ENCODE measurements around the gene FAM20B. TPM values are rescaled to one million over a fixed set of nuclear protein-coding genes. Genes with fewer than 3 reads are reported as not detected.

The FAM20B gene
- total and polyA plus RNA-seq, 2 donors (not counting 1 experiment from before 2014, with no cell fraction given): 5.2 to 32.8 TPM

DNA sequence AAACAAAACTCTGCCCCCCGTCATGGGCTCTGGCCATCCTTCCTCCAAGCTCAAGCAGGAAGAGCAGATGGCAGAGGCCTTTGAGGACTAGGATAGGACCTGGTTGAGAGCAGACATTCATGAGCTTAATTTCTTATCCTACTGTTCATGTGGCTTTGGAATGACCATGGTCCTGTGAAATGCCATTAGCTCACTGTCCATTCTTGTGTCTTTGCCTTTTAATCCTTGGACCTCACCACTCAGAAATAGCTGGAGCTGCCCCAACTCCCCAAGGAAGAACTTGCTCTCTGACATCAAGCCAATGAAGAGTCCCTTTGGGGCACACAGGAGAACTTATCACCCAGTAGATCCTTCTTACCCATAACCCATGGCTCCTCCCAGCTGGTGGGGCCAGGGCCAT is 11.6 kb upstream of the FAM20B start:
- Histone ChIP-seq H3K79me2 (ENCODE audit: control insufficient read depth, insufficient read depth, low read length) (no peaks in the 10 kb centered on the region), H3K36me3 (replicated peaks in 1 of 2; ENCODE audit: control extremely low read depth in 1 of 2, control insufficient read depth in 1 of 2, extremely low read depth in 1 of 2, insufficient read depth in 2 of 2, low read length in 1 of 2) (no peaks in the 10 kb centered on the region), H3K27me3 (replicated peaks in 1 of 4; ENCODE audit: control extremely low read depth in 1 of 4, control insufficient read depth in 3 of 4, insufficient read depth in 4 of 4, low read length in 3 of 4) (peaks cover 0 to 3% (median 0%) of the 10 kb centered on the region in 4 experiments), H3K9me3 (ENCODE audit: control extremely low read depth in 1 of 3, control insufficient read depth in 2 of 3, insufficient read depth in 1 of 3, low read length in 2 of 3) (no peaks in the 10 kb centered on the region), H3K4me2 (replicated peaks; ENCODE audit: low read depth, low read length, poor library complexity, severe bottlenecking) (no peak overlapping the region), H3K4me3 (ENCODE audit: control extremely low read depth in 1 of 5, extremely low read depth in 1 of 5, insufficient read depth in 1 of 5, low read depth in 2 of 5, low read length in 4 of 5) (no peak overlapping the region), H3K9ac (ENCODE audit: low read length) (no peak overlapping the region), H3K27ac (ENCODE audit: low read length in 2 of 2) (no peak overlapping the region), H3K4me1 (ENCODE audit: control insufficient read depth in 2 of 2, insufficient read depth in 2 of 2, low read length in 2 of 2) (no peaks in the 10 kb centered on the region), H4K20me1 (ENCODE audit: control insufficient read depth, insufficient read depth, low read length, poor library complexity, severe bottlenecking) (no peaks in the 10 kb centered on the region), H2AFZ (ENCODE audit: insufficient read depth, low read depth, low read length, poor library complexity, severe bottlenecking) (no peak overlapping the region)
- Mint-ChIP-seq H3K4me3 (no peak overlapping the region), H3K4me1 (peaks cover 2% of the 10 kb centered on the region), H3K9me3 (ENCODE audit: insufficient read depth) (no peaks in the 10 kb centered on the region), H3K27ac (no peak overlapping the region), H3K27me3 (peaks cover 3% of the 10 kb centered on the region)
- intact Hi-C loops (cut with micrococcal nuclease): no loop called here
- WGBS (ENCODE audit: insufficient coverage): no CpG with 5 or more reads among the region's 1 CpG
- DNase-seq (no peak), ATAC-seq (ENCODE audit: low read depth) (no peak)
- ChIA-PET POLR2A (interaction anchor here (0.7 kb wide), 1 partner anchor 370 kb away, joined by 4 read pairs; no protein-coding TSS in a partner anchor), CTCF (interaction anchor here (0.6 to 1.2 kb wide), 6 partner anchors 8 to 714 kb away, joined by 3 to 6 read pairs (median 3); no protein-coding TSS in a partner anchor)
- no peak for TF ChIP-seq EZH2 (IDR thresholded peaks at IDR 0.05; ENCODE audit: borderline replicate concordance, insufficient read depth, low read depth, low read length, poor library complexity, severe bottlenecking)
- TF ChIP-seq, protein P1, sequence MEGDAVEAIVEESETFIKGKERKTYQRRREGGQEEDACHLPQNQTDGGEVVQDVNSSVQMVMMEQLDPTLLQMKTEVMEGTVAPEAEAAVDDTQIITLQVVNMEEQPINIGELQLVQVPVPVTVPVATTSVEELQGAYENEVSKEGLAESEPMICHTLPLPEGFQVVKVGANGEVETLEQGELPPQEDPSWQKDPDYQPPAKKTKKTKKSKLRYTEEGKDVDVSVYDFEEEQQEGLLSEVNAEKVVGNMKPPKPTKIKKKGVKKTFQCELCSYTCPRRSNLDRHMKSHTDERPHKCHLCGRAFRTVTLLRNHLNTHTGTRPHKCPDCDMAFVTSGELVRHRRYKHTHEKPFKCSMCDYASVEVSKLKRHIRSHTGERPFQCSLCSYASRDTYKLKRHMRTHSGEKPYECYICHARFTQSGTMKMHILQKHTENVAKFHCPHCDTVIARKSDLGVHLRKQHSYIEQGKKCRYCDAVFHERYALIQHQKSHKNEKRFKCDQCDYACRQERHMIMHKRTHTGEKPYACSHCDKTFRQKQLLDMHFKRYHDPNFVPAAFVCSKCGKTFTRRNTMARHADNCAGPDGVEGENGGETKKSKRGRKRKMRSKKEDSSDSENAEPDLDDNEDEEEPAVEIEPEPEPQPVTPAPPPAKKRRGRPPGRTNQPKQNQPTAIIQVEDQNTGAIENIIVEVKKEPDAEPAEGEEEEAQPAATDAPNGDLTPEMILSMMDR (IDR thresholded peaks at IDR 0.05): no peak

GRCh38 chr1:179015396-179015795 is 10.3 kb upstream of the FAM20B start:
- Histone ChIP-seq H2AFZ (ENCODE audit: insufficient read depth, low read depth, low read length, poor library complexity, severe bottlenecking) (no peak overlapping the region), H3K36me3 (replicated peaks in 1 of 2; ENCODE audit: control extremely low read depth in 1 of 2, control insufficient read depth in 1 of 2, extremely low read depth in 1 of 2, insufficient read depth in 2 of 2, low read length in 1 of 2) (no peaks in the 10 kb centered on the region), H3K4me1 (ENCODE audit: control insufficient read depth in 2 of 2, insufficient read depth in 2 of 2, low read length in 2 of 2) (no peaks in the 10 kb centered on the region), H4K20me1 (ENCODE audit: control insufficient read depth, insufficient read depth, low read length, poor library complexity, severe bottlenecking) (no peaks in the 10 kb centered on the region), H3K9me3 (ENCODE audit: control extremely low read depth in 1 of 3, control insufficient read depth in 2 of 3, insufficient read depth in 1 of 3, low read length in 2 of 3) (no peaks in the 10 kb centered on the region), H3K9ac (ENCODE audit: low read length) (no peak overlapping the region), H3K79me2 (ENCODE audit: control insufficient read depth, insufficient read depth, low read length) (no peaks in the 10 kb centered on the region), H3K27me3 (replicated peaks in 1 of 4; ENCODE audit: control extremely low read depth in 1 of 4, control insufficient read depth in 3 of 4, insufficient read depth in 4 of 4, low read length in 3 of 4) (peaks cover 0 to 3% (median 0%) of the 10 kb centered on the region in 4 experiments), H3K27ac (ENCODE audit: low read length in 2 of 2) (no peak overlapping the region), H3K4me3 (ENCODE audit: control extremely low read depth in 1 of 5, extremely low read depth in 1 of 5, insufficient read depth in 1 of 5, low read depth in 2 of 5, low read length in 4 of 5) (no peak overlapping the region), H3K4me2 (replicated peaks; ENCODE audit: low read depth, low read length, poor library complexity, severe bottlenecking) (no peak overlapping the region)
- no peak overlapping the region for H3K4me3 Mint-ChIP-seq
- TF ChIP-seq EZH2 (IDR thresholded peaks at IDR 0.05; ENCODE audit: borderline replicate concordance, insufficient read depth, low read depth, low read length, poor library complexity, severe bottlenecking): no peak
- TF ChIP-seq, protein P1 (IDR thresholded peaks at IDR 0.05): no peak
- ATAC-seq (ENCODE audit: low read depth) (no peak), DNase-seq (no peak)
- H3K4me1 Mint-ChIP-seq: peaks cover 2% of the 10 kb centered on the region
- CTCF ChIA-PET: no interaction called here
- H3K9me3 Mint-ChIP-seq (ENCODE audit: insufficient read depth): no peaks in the 10 kb centered on the region
- WGBS (ENCODE audit: insufficient coverage): no CpG with 5 or more reads among the region's 2 CpGs
- intact Hi-C loops (cut with micrococcal nuclease): no loop called here
- POLR2A ChIA-PET: interaction anchor here (0.7 kb wide), 1 partner anchor 483 kb away, joined by 5 read pairs; no protein-coding TSS in a partner anchor
- H3K27ac Mint-ChIP-seq: no peak overlapping the region
- H3K27me3 Mint-ChIP-seq: no peaks in the 10 kb centered on the region

Measured in B cell (primary cell).